CD1c-positive myeloid dendritic cell (primary cell): Measurements from ENCODE around the gene ABHD6.
A peak's percentile ranks its signal among the peaks of the same experiment; 100 is the strongest.
"Not testable (repeated sequence)": the region's sequence is repeated elsewhere in the genome, so short reads cannot be mapped to it uniquely, and the experiment has no call there.

ENCODE experiments used
- DNase-seq: peaks from one replicate; pipeline ENCODE4 v3.0.0-alpha.2; 2016; ENCODE audit errors: extremely low spot score

ABHD6 gene

DNA sequence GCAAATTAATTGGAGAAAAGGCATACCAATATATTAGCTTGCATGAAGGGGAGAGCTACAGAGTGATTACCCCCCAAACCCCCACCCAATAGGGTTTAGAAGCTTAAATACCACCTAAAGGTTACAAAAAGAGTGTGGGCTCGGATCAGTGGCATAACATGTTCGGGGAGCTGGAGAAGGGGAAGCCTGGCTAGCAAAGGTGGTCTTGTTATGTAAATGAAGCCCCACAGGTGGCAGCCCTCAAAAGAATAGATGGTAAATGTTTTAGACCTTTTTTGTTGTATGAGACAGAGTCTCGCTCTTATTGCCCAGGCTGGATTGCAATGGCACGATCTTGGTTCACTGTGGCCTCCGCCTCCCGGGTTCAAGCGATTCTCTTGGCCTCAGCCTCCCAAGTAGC is 84.2 kb downstream of the ABHD6 start:
- DNase-seq = no peak

DNA sequence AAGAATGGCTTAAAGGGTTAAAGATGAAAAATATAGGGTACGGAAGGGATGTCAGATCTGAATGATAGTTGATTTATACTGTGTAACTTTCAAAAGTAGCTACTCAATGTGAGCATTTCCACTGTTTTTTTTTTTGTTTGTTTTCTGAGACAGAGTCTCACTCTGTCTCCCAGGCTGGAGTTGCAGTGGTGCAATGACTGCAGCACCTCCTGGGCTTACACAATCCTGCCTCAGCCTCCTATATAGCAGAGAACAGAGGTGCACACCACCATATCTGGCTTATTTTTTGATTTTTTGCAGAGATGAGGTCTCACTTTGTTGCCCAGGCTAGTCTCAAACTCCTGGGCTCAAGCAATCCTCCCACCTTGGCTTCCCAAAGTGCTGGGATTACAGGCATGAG is 85.2 kb downstream of the ABHD6 start:
- no peak for DNase-seq

- no peak for DNase-seq
These were observed 86.2 kb downstream of the ABHD6 start for GRCh38 chr3:58323529-58324390.

GRCh38 chr3:58324391-58325390 is 87.1 kb downstream of the ABHD6 start:
- DNase-seq = no peak

DNA sequence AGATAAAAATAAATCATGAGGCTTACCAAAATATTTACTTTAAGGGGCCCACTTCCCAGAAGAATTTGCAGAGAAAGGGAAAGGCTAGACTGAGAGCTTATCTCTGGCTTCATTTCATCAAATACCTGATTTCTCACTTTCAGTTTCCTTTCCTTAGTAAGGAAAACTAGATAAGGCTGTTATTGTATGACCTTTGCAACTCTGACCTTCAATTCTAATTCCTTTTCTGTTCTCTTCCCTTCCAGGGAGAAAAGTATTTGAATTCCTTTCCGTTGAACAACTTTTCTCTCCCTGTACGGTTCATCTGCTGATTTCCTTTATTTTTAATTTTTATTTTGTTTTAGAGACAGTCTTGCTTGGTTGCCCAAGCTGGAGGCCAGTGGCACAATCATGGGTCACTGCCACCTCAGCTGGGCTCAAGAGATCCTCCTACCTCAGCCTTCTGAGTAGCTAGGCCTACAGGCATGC is 88.0 kb downstream of the ABHD6 start:
- DNase-seq = no peak

GRCh38 chr3:58326267-58326900 is 88.8 kb downstream of the ABHD6 start:
- DNase-seq = no peak

DNA sequence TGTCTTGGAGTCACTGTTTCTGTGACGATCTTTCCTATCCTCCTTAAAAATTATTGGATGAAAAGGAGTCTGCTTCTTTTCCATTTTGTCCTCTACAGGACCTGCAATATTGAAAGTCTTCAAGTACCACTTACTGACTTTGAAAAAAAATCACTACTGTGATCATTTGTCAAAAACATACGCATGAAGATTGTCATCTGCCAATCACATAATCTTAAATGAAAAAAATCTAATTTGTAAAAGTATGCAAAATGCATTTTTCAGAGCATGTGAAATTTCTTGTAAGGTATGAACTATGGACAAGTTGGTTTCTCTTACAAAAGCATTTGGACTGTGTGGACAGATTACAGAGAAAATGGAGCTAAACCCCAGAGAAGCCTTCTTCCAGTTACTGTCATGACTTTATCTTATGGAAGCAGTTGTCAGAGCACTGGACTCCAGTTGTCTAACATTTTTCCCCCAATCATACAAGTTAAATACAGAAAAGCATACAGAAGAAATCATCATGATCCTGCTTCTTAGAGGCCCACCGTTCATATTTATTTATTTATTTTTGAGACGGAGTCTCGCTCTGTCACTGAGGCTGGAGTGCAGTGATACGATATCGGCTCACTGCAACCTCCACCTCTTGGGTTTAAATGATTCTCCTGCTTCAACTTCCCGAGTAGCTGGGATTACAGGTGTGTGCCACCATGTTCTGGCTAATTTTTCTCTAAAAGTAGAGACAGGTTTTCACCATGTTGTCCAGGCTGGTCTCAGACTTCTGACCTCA is 91.7 kb downstream of the ABHD6 start:
- DNase-seq = no peak

GRCh38 chr3:58329922-58330413 is 92.4 kb downstream of the ABHD6 start:
- no peak for DNase-seq

DNA sequence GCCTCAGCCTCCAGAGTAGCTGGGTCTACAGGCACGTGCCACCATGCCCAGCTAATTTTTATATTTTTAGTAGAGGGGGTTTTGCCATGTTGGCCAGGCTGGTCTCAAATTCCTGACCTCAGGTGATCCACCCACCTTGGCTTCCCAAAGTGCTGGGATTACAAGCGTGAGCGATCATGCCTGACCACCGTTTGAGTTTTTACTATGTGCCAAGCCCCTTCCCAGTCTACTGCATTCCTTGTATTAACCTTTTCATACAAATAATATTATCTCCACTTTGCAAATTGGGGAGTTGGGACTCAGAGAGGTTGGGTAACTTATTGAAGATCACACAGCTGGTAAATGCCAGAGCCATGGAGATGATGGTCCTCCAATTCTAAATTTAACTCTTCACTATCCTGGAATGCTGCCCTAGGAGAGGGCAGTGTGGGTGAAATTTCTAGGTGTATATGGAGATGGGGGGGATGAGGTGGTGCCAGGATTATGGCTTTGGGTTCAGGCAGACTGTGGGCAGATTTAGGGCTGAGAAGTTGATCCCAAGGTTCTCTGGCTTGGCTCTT is 94.1 kb downstream of the ABHD6 start:
- DNase-seq = no peak

GRCh38 chr3:58332575-58333188 is 95.1 kb downstream of the ABHD6 start, which contains the start of gene PXK:
PXK (plus strand) TSS chr3:58332892; CDS start chr3:58332989, 97 bp downstream.
- DNase-seq = peak; percentile 89

GRCh38 chr3:58333206-58334012 is 95.8 kb downstream of the ABHD6 start:
- no peak for DNase-seq

- no peak for DNase-seq
These were observed 96.4 kb downstream of the ABHD6 start for GRCh38 chr3:58334013-58334321.

DNA sequence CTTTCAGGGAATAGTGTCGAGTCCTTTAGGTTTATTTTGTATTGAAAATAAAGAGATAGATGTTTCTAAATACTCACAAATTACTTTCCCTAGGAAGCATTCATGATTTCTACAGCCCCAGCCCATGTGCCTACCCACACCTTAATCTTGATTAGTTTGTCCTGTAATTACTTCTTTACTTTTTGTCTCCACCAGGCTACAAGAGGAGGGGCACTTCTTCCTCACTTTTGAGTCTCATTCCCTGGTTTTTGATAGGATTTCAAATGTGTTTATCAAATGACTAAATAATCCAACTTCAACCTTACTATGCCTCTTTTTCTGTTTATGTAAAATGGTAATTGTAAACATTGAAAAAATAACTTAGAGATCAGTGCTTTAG is 96.9 kb downstream of the ABHD6 start:
- no peak for DNase-seq

- DNase-seq = no peak
These were observed 98.0 kb downstream of the ABHD6 start for GRCh38 chr3:58335652-58335947.

GRCh38 chr3:58336135-58336882 is 98.7 kb downstream of the ABHD6 start:
- DNase-seq = no peak

DNA sequence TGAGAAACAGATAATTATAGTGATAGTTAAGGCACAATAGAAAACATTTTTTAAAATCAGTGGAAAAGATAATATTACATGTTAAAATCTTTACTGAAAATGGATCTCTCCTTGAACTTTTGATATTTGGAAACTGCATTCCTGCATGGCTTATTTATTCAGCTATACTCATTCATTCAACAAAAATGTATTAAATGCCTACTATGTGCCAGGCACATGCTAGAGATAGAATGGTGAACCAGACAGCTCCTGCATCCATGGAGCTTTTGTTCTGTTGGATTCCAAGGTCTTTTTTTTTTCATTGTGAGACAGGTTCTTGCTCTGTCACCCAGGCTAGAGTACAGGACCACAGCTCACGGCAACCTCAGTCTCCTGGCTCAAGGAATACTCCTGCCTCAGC is 99.6 kb downstream of the ABHD6 start:
- no peak for DNase-seq

DNA sequence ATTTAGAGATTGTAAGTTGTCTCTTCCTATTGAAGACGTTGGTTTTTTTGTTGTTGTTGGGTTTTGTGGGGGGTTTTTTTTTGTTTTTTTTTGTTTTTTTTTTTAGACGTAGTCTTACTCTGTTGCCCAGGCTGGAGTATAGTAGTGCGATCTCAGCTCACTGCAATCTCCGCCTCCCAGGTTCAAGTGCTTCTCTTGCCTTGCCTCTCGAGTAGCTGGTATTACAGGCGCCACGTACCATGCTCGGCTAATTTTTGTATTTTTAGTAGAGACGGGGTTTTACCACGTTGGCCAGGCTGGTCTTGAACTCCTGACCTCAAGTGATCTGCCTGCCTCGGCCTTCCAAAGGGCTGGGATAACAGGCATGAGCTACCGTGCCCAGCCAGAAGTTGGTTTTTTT is 101.6 kb downstream of the ABHD6 start:
- DNase-seq = not testable (repeated sequence)

DNA sequence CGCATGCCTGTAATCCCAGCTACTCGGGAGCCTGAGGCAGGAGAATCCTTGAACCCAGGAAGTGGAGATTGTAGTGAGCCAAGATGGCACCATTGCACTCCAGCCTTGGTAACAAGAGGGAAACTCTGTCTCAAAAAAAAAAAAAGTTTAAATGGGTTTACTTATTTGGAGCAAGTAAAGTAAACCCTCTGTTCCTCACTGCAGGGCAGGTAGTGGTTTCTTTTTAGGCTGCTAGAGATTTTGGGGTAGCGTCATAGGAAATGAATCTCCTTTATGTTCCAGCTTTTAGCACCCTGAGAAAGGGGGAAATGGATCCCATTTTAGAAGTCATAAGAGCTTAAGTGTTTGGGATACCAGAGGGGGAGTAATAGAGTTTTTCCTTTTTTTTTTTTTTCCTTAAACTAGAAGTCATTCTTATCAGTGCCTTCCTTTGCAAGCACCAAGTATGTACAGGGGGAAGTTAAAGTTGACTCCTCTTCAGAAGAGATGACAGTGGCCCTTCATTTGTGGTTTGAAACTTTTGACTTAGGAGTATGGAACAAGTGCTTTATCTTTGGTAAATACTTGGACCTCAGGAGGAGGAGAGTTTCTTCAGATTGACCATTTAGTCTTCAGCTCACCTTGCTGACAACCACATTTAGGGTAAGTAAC is 103.1 kb downstream of the ABHD6 start:
- no peak for DNase-seq
